Measurements from ENCODE around the gene COMMD4.

GRCh38 chr15:75361361-75361988 is 25.6 kb downstream of the COMMD4 start:
- TF ChIP-seq EZH2 (IDR thresholded peaks at IDR 0.05; ENCODE audit: borderline replicate concordance, low read length) (no peak), CTCF (conservative IDR thresholded peaks at IDR 0.05 in 1 of 2, IDR thresholded peaks at IDR 0.05 in 1 of 2; ENCODE audit: extremely low read depth in 1 of 2, insufficient read depth in 1 of 2, low read depth in 1 of 2, low read length in 2 of 2) (no peak)

All from mammary epithelial cell (primary cell).